ENCODE results near the gene OR2T3.
"Not testable (repeated sequence)": the region's sequence is repeated elsewhere in the genome, so short reads cannot be mapped to it uniquely, and the experiment has no call there.

GRCh38 chr1:248428192-248428533 lies 45.0 kb upstream of the OR2T3 start:
- not testable (repeated sequence) for TF ChIP-seq CTCF (IDR thresholded peaks at IDR 0.05; ENCODE audit: control extremely low read depth in 1 of 3, insufficient read depth in 1 of 3, low read depth in 1 of 3, low read length in 3 of 3); POLR2A (IDR thresholded peaks at IDR 0.05; ENCODE audit: control extremely low read depth in 1 of 2, low read depth in 2 of 2, low read length in 2 of 2); SIN3A (conservative IDR thresholded peaks at IDR 0.05 in 1 of 2, IDR thresholded peaks at IDR 0.05 in 1 of 2; ENCODE audit: low read depth in 1 of 2, low read length in 2 of 2); RAD21 (IDR thresholded peaks at IDR 0.05 in 1 of 2, conservative IDR thresholded peaks at IDR 0.05 in 1 of 2; ENCODE audit: low read depth in 2 of 2, low read length in 2 of 2); TAF1 (IDR thresholded peaks at IDR 0.05; ENCODE audit: low read depth, low read length)
